LNCaP clone FGC (cell line): Measurements from ENCODE around the gene GP1BA.

Source experiments
- DNase-seq: peaks from one replicate; pipeline ENCODE4 v3.0.0-alpha.2; 2011; ENCODE audit warnings: low read depth
- H3K4me3 ChIP-seq: 2 replicates; pipeline ENCODE4 v1.5.1; 2011; ENCODE audit warnings: mild to moderate bottlenecking, low read depth, low read length, control low read depth
- CTCF ChIP-seq: IDR thresholded peaks from 2 replicates; pipeline ENCODE4 v1.5.1; 2012; ENCODE audit warnings: mild to moderate bottlenecking; ENCODE audit not compliant: control insufficient read depth, insufficient read depth; ENCODE audit errors: extremely low read depth

GP1BA gene

GRCh38 chr17:4934173-4934979 lies 2.3 kb downstream of the GP1BA start:
- TF ChIP-seq CTCF = 0 out of 2 replicates have a peak, but pooled peaks have one; percentile 28
- no peak overlapping the region for H3K4me3 ChIP-seq
- no peak for DNase-seq

- no peak for DNase-seq
- no peak overlapping the region for H3K4me3 ChIP-seq
- no peak for TF ChIP-seq CTCF
These were observed 3.6 kb downstream of the GP1BA start for GRCh38 chr17:4935650-4936049.

- DNase-seq = no peak
- H3K4me3 ChIP-seq = no peak overlapping the region
- TF ChIP-seq CTCF = no peak
These were observed 4.4 kb downstream of the GP1BA start for GRCh38 chr17:4936436-4936835.

GRCh38 chr17:4937553-4937952 lies 5.5 kb downstream of the GP1BA start:
- DNase-seq = no peak
- TF ChIP-seq CTCF = no peak
- H3K4me3 ChIP-seq = no peak overlapping the region

GRCh38 chr17:4938069-4938491 lies 6.0 kb downstream of the GP1BA start:
- no peak for DNase-seq
- TF ChIP-seq CTCF = no peak
- H3K4me3 ChIP-seq = peak overlapping the region; percentile 96

GRCh38 chr17:4938688-4939545 lies 6.8 kb downstream of the GP1BA start:
- TF ChIP-seq CTCF = no peak
- H3K4me3 ChIP-seq = peak overlapping the region; percentile 96
- no peak for DNase-seq
